NCI-H2196 treated with DMSO at 0.1 percent for 48 hours (cell line): Measurements from ENCODE around the gene CD99.
"Not testable (repeated sequence)": the region's sequence is repeated elsewhere in the genome, so short reads cannot be mapped to it uniquely, and the experiment has no call there.

Experiments used
- DNase-seq: peaks from one replicate; lab custom pipeline; 2025; ENCODE audit not compliant: unreplicated experiment; lab: John Stamatoyannopoulos, UW

CD99 gene

DNA sequence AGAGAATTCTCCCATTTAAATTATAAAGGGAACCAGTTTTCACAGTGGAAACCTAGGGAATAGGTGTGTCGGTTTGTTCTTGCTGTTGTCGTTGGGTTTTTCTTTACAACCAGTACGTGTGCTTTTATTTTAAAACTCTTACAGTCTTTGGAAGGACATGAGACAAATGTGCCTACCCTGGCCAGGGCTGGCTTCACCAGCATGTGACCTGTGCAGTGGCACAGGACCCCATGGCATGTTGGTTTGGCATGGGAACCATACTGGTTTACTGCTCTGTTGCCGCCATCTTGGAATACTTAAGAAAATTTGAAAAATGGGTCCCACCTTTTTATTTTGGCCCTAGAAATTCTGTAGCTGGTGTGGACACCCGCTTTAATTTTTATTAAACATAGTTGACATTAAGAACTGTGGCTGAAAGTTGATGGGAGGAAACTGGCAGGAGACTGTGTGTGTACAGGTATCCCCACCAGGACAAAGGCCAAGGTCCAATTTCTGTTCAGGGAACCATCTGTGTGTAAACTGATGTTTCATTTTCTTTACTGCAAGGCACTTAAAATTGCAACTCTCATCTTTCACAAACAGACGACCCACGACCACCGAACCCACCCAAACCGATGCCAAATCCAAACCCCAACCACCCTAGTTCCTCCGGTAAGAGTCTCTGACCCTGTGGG is 28.8 kb downstream of the CD99 start:
- DNase-seq: no peak

- DNase-seq: no peak
Observed at GRCh38 chrX:2723286-2723879, 32.3 kb downstream of the CD99 start.

DNA sequence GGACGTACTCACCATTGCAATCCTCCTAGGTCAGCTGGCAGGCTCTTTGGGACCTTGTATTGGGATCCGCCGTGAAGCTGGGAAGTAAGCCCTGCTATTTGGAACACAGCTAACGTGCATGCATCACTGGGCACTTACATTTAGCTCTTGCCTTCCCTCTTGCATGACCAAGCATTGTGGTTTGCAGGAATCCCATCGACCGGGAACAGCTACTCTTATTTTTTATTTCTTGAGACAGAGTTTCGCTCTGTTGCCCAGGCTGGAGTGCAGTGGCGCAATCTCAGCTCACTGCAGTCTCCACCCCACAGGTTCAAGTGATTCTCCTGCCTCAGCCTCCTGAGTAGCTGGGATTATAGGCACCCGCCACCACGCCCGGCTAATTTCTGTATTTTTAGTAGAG is 36.2 kb downstream of the CD99 start:
- DNase-seq: not testable (repeated sequence)

- DNase-seq: no peak
Observed at GRCh38 chrX:2732076-2732475, 41.0 kb downstream of the CD99 start.

DNA sequence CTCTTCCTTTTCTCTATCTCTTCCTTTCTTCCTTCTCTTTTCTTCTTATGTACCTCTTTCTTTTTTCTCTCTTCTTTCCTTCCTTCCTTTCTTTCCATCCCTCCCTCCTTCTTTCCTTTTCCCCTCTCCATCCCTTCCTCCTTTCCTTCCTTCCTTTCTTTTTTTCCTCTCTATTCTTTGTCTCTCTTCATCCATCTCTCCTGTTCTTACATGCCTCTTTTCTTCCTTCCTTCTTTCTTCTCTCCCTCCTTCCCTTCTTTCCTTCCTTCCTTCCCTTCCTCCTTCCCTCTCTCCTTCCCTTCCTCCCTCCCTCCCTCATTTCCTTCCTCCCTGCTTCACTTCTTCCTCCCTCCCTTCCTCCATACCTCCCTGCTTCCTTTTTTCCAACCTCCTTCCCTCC is 41.6 kb downstream of the CD99 start:
- no peak for DNase-seq

GRCh38 chrX:2733286-2733685 is 42.2 kb downstream of the CD99 start:
- DNase-seq: no peak

DNA sequence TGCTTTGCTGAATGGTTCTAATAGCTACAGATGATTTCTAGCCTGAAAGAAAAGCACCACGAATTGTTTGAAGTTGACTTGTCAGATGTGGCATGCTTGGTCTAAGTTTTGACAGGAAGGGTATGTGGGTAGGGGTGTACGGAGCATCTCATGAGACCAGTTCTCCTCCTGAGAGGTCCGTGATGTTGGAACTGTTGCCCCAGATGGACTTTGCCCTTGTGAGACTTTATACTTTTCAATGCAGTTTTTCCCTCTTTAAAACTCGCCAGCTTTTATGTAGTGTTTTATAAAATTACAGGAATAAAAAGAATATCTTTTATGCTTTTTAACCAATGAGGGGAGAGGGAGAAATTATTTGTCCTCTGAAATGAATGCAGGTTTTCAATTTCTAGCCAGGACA is 44.2 kb downstream of the CD99 start:
- DNase-seq: no peak

- DNase-seq: no peak
Observed at GRCh38 chrX:2740672-2741071, 49.6 kb downstream of the CD99 start.

DNA sequence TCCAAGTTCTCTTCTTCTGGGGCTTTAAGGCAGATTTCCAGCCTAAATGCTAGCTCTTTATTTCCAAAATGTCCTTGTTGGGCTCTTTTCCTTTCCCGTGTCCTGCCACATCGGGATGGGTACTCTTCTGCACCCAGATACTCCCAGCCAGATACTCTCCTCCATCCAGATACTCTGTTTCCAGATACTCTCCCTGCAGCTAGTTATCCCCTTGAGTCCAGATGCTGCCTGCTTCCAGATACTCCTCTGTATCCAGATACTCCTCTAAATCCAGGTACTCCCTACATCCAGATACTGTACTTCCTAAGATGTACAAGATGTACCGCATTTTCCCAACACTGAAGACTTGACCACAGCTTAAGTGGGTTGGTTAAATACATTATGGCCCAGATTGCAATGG is 50.3 kb downstream of the CD99 start:
- DNase-seq: no peak

DNA sequence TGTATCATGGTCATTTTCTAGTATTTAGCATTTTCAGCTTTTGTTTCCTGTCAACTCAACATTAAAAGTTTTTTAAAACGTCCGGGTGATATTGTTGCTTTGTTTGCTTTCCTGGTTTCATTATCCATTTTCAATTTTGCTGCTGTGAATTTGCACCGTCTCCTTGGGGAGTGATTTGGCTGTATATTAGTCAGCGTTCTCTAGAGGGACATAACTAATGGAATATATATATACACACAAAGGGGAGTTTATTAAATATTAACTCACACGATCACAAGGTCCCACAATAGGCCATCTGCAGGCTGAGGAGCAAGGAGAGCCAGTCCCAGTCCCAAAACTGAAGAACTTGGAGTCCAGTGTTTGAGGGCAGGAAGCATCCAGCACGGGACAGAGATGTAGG is 55.2 kb downstream of the CD99 start:
- DNase-seq: not testable (repeated sequence)

- DNase-seq: no peak
Observed at GRCh38 chrX:2748171-2748814, 57.2 kb downstream of the CD99 start.

DNA sequence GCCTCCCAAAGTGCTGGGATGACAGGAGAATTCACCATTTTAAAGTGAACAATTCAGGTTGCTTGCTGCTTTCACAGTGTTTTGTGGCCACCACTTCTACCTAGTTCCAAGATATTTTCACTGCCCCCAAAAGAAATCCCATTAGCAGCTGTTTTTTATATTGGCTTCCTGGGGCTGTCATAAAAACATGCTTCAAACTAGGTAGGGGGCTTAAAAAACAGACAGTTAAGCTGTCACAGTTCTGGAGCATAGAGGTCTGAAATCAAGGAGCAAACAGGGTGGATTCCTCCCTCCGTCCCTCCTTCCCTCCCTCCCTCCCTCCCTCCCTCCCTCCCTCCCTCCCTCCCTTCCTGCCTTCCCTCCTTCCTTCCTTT is 57.7 kb downstream of the CD99 start:
- no peak for DNase-seq

GRCh38 chrX:2751291-2751690 is 60.2 kb downstream of the CD99 start:
- DNase-seq: no peak

- DNase-seq: not testable (repeated sequence)
Observed at GRCh38 chrX:2751874-2752300, 60.8 kb downstream of the CD99 start, which contains the start of gene XG. Gene XG, plus strand, starts transcription at chrX:2752040. Its CDS starts 235 bp downstream, at chrX:2752275.

DNA sequence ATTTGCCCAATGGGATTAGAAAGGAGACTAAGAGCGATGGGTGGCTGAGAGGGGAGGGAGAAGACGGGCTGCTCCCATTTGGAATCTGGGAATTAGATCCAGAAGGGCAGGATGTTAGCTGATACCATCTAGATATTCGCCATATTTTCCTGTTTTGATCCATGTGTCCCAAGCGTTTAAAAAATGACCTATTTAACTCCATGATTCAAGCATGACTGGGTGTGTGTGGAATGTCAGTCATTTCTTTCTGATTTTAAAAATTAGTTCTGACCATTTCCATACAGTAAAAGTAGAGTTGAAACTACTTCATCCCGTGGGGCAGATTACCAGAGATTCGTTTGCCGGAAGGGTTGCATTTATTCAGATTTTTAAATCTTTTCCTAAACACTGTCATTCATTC is 61.3 kb downstream of the CD99 start:
- not testable (repeated sequence) for DNase-seq

DNA sequence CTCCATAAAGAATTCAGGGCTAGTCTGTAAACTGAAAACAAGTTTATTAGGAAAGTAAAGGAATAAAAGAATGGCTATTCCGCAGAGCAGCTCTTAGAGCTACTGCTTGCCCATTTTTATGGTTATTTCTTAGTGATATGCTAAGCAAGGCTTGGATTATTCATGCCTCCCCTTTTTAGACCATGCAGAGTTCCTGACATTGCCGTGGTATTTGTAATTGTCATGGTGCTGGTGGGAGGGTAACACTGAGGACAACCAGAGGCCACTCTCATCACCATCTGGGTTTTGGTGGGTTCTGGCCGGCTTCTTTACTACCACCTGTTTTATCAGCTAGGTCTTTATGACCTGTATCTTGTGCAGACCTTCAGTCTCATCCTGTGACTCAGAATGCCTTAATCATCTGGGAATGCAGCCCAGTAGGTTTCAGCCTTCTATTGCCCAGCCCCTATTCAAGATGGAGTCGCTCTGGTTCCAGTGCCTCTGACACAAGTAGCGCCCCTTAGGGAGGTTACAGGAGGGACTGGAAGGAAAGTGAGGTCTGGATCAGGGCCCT is 64.1 kb downstream of the CD99 start:
- DNase-seq: not testable (repeated sequence)

- no peak for DNase-seq
Observed at GRCh38 chrX:2756548-2756947, 65.5 kb downstream of the CD99 start.

GRCh38 chrX:2761246-2761645 is 70.2 kb downstream of the CD99 start:
- DNase-seq: no peak

GRCh38 chrX:2762671-2763070 is 71.6 kb downstream of the CD99 start:
- not testable (repeated sequence) for DNase-seq

DNA sequence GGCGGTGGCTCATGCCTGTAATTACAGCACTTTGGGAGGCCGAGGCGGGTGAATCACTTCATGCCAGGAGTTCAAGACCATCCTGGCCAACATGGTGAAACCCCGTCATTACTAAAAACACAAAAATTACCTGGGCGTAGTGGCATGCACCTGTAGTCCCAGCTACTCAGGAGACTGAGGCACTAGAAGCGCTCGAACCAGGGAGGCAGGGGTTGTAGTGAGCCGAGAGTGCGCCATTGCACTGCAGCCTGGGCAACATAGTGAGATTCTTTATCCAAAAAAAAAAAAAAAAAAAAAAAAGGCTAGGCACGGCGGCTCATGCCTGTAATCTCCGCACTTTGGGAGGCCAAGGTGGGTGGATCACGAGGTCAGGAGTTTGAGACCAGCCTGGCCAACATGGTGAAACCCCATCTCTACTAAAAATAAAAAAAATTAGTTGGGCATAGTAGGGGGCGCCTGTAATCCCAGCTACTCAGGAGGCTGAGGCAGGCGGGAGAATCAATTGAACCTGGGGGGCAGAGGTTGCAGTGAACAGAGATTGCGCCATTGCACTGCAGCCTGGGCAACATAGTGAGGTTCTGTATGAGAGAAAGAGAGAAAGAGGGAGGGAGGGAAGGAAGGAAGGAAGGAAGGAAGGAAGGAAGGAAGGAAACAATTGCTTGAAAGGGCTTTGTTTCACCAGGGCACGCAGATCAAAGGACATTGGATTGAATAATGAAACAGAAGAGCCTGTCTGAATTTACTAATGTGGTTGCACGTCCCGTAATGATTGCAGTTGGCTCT is 73.9 kb downstream of the CD99 start:
- not testable (repeated sequence) for DNase-seq

- no peak for DNase-seq
Observed at GRCh38 chrX:2765549-2765830, 74.4 kb downstream of the CD99 start.

- no peak for DNase-seq
Observed at GRCh38 chrX:2766906-2767305, 75.8 kb downstream of the CD99 start.
